ENCODE measurements around the gene MILR1.

DNA sequence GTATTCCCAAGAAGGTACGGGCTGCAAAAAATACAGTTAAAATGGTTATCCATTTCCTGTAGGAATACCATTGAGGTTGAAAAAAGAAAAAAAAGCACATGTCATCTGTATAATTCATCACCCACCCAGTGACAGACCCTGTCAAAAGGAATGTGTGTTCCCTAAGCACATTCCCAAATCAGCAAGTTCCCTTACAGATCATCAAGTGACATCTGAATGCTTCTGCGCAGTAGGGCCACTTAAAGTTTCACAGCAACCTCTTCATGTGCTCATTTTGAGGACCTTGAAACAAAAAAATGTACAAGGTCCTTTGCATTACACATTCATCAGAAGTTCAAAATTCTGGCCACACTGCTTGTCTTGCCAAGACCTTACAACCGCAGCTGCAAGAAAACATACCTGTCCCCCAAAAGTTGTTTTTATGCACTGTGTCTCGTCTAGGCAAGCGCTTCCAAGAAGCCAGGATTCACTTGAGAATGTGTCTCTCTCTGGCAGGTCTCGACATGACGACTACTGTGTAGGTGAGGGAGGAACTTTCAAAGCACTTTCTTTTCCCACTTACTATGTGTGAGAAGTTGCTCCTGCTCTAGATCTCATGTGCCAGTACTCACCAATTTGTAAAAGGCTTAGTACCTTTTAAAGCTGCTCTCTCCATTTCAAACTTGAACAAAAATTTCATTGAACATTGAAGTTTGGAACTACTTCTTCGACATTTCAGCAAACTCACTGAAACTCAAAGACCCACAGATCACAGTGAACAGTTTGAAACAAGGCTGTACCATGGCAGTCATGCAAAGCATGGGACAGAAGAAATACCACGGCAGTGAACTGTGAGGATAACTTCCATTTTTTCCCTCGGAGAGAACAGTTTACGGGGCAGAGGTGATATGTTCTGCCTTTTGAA is 52.2 kb downstream of the MILR1 start:
- TF ChIP-seq CTCF (IDR thresholded peaks at IDR 0.05) = no peak
- no peak for TF ChIP-seq ZFX (IDR thresholded peaks at IDR 0.05; ENCODE audit: borderline replicate concordance)
